Liver (tissue), 9 donors: ENCODE data around the gene HMHB1. TPM values are rescaled to one million over a fixed set of nuclear protein-coding genes. Genes with fewer than 3 reads are reported as not detected.

Source experiments
- DNase-seq: peaks from one replicate; pipeline ENCODE4 v3.0.0-alpha.2; 2017; ENCODE audit warnings: low spot score
- H3K27ac ChIP-seq, 2 donors: one replicate each; pipeline ENCODE4 v1.7.0; 2013; ENCODE audit warnings: inconsistent platforms in 2 of 2, low read length in 2 of 2, control low read depth in 1 of 2, low read depth in 1 of 2, mild to moderate bottlenecking in 1 of 2
- H3K27me3 ChIP-seq, 4 donors: one replicate each; pipeline versions ENCODE4 v1.6.1 to v1.7.0; 2013; ENCODE audit warnings: low read length in 3 of 4, inconsistent platforms in 1 of 4, mild to moderate bottlenecking in 1 of 4, moderate library complexity in 1 of 4; ENCODE audit not compliant: control insufficient read depth in 4 of 4, insufficient read depth in 4 of 4
- H3K36me3 ChIP-seq, 4 donors: one replicate each; pipeline versions ENCODE4 v1.6.1 to v1.7.0; 2013; ENCODE audit warnings: low read length in 3 of 4, mild to moderate bottlenecking in 3 of 4, low read depth in 1 of 4, moderate library complexity in 1 of 4; ENCODE audit not compliant: control insufficient read depth in 4 of 4, insufficient read depth in 3 of 4
- H3K4me1 ChIP-seq, 4 donors: one replicate each; pipeline versions ENCODE4 v1.6.1 to v1.7.0; 2013; ENCODE audit warnings: low read length in 3 of 4, mild to moderate bottlenecking in 3 of 4, moderate library complexity in 1 of 4; ENCODE audit not compliant: control insufficient read depth in 4 of 4, insufficient read depth in 4 of 4
- H3K4me3 ChIP-seq, 3 donors: one replicate each; pipeline versions ENCODE4 v1.6.1 to v1.7.0; 2013; ENCODE audit warnings: low read length in 3 of 3, control low read depth in 1 of 3, low read depth in 1 of 3, mild to moderate bottlenecking in 1 of 3
- H3K9ac ChIP-seq, 2 donors: one replicate each; pipeline ENCODE4 v1.7.0; 2013; ENCODE audit warnings: low read length in 2 of 2, mild to moderate bottlenecking in 2 of 2, moderate library complexity in 2 of 2, control low read depth in 1 of 2, low read depth in 1 of 2
- H3K9me3 ChIP-seq, 4 donors: one replicate each; pipeline versions ENCODE4 v1.6.1 to v1.7.0; 2013; ENCODE audit warnings: low read length in 3 of 4; ENCODE audit not compliant: control insufficient read depth in 4 of 4
- EGR1 ChIP-seq, 2 donors: IDR thresholded peaks; 2 replicates each; pipeline ENCODE4 v1.6.1; 2016 to 2018; ENCODE audit warnings: antibody characterized with exemption in 2 of 2, low read depth in 2 of 2
- FOXA1 ChIP-seq: IDR thresholded peaks from 2 replicates; pipeline ENCODE4 v1.6.1; 2016; ENCODE audit warnings: antibody characterized with exemption
- FOXA2 ChIP-seq: IDR thresholded peaks from 2 replicates; pipeline ENCODE4 v1.6.1; 2016; ENCODE audit warnings: antibody characterized with exemption
- GABPA ChIP-seq, 2 donors: IDR thresholded peaks in 1 of 2; conservative IDR thresholded peaks in 1 of 2; 2 replicates each; pipeline ENCODE4 v1.6.1; 2016; ENCODE audit warnings: antibody characterized with exemption in 2 of 2, mild to moderate bottlenecking in 1 of 2, moderate library complexity in 1 of 2
- HNF4A ChIP-seq, 2 donors: conservative IDR thresholded peaks; 2 replicates each; pipeline ENCODE4 v1.6.1; 2016; ENCODE audit warnings: antibody characterized with exemption in 2 of 2, mild to moderate bottlenecking in 2 of 2
- HNF4G ChIP-seq: IDR thresholded peaks from 2 replicates; pipeline ENCODE4 v1.6.1; 2016; ENCODE audit warnings: antibody characterized with exemption
- JUND ChIP-seq, 2 donors: IDR thresholded peaks; 2 replicates each; pipeline ENCODE4 v1.6.1; 2016; ENCODE audit warnings: antibody characterized with exemption in 2 of 2
- NR2F2 ChIP-seq: IDR thresholded peaks from 2 replicates; pipeline ENCODE4 v1.6.1; 2016; ENCODE audit warnings: antibody characterized with exemption
- RAD21 ChIP-seq, 2 donors: IDR thresholded peaks; 2 replicates each; pipeline ENCODE4 v1.6.1; 2016; ENCODE audit warnings: antibody characterized with exemption in 2 of 2, mild to moderate bottlenecking in 2 of 2
- RXRA ChIP-seq, 2 donors: IDR thresholded peaks; 2 replicates each; pipeline ENCODE4 v1.6.1; 2017 to 2018; ENCODE audit warnings: antibody characterized with exemption in 2 of 2, mild to moderate bottlenecking in 1 of 2
- SP1 ChIP-seq: IDR thresholded peaks from 2 replicates; pipeline ENCODE4 v1.6.1; 2018; ENCODE audit warnings: antibody characterized with exemption, mild to moderate bottlenecking
- TAF1 ChIP-seq: conservative IDR thresholded peaks from 2 replicates; pipeline ENCODE4 v1.6.1; 2016; ENCODE audit warnings: antibody characterized with exemption, mild to moderate bottlenecking
- YY1 ChIP-seq: IDR thresholded peaks from 2 replicates; pipeline ENCODE4 v1.6.1; 2016; ENCODE audit warnings: antibody characterized with exemption, mild to moderate bottlenecking
- WGBS: extraction: QIAGEN DNeasy Blood & Tissue Kit; methylation state at CpG from one replicate; pipeline ENCODE4 v1.1.7; 2013; 5-methylcytosine and 5-hydroxymethylcytosine counted together
- polyA plus RNA-seq, 2 donors: library from polyadenylated mRNA; stranded (reverse) in 1 of 2; unstranded in 1 of 2; fragments of 200-250 nt in 1 of 2; fragments of >200 nt in 1 of 2; fragmentation: Nextera tagmentation in 1 of 2; extraction: Ambion mirVana in 1 of 2; gene quantifications; one replicate each; pipeline versions ENCODE4 v1.2.1 to v1.2.3, GENCODE V29; 2013 to 2015
- total RNA-seq, 2 donors: library from RNA; depleted of rRNA; stranded (reverse); fragments of >200 nt; gene quantifications; one replicate each; pipeline ENCODE4 v1.2.3, GENCODE V29; 2014
- TF ChIP-seq, protein P1 (sequence below): fragments of 150-350 bp; IDR thresholded peaks from 2 replicates; pipeline ENCODE4 v1.5.1; 2017; ENCODE audit warnings: improper control_type of control experiment, low read depth, low read length; ENCODE audit not compliant: missing input control
- TF ChIP-seq, protein P2 (sequence below): IDR thresholded peaks from 2 replicates; pipeline ENCODE4 v1.6.1; 2016; ENCODE audit warnings: antibody characterized with exemption
- TF ChIP-seq, protein P3 (sequence below): IDR thresholded peaks from 2 replicates; pipeline ENCODE4 v1.6.1; 2016; ENCODE audit warnings: antibody characterized with exemption, mild to moderate bottlenecking
- TF ChIP-seq, protein P4 (sequence below): IDR thresholded peaks from 2 replicates; pipeline ENCODE4 v1.6.1; 2016; ENCODE audit warnings: antibody characterized with exemption
- donor health status: healthy.
- donor health status: healthy.
- donor health status: healthy.
- donor health status: healthy.
- donor health status: healthy.

HMHB1 gene
- total and polyA plus RNA-seq, 4 donors = not detected

DNA sequence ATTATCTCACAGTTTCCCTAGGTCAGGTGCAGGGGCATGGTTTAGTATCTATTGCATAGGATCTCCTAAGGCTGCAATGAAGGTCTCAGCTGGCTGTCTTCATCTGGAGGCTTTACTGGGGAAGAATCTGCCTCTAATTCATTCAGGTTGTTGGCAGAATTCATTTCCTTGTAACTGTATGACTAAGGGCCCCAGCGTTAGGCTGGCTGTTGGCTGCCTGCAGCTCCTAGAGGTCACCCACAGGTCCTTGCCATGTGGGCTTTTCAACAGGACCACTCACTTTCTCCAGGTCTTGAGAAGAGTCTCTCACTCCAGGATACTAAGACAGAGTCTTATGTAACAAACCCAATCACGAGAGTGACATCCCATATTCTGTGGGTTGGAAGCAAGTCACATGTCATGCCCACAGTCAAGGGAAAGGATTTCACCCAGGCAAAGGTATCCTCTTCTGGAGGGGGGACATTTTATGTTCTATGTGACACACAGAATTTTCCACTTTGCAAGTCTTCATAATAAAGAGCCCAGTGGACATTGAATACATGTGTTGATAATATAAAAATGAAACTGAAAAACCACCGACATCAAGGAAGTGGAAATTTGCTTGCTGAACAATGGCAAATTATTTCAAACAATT is 38.2 kb downstream of the HMHB1 start (continued):
- TF ChIP-seq HNF4G = no peak

DNA sequence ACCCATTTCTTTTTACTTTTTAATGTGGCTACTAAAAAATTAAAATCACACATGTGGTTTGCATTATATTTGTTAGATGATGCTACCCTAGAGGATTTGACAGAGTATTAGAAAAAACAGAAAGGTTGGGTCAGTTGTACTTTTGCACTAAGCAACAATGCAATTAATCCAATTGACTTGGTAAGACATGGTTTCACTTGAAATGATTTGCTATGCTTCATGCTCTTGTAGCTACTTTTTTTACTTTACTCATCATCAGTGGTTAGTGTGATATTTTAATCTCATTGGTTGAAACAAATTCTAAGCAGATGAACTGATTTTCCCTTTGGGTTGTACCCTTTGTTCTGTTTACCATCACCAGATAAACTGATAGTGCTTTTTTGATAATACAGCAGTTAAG is 39.4 kb downstream of the HMHB1 start:
- Histone ChIP-seq H3K9me3 (no peaks in the 10 kb centered on the region), H3K9ac (no peak overlapping the region), H3K4me1 (no peaks in the 10 kb centered on the region), H3K4me3 (no peak overlapping the region), H3K36me3 (no peaks in the 10 kb centered on the region), H3K27me3 (no peaks in the 10 kb centered on the region), H3K27ac (no peak overlapping the region)
- no peak for DNase-seq
- TF ChIP-seq SP1 = no peak
- TF ChIP-seq, protein P1, sequence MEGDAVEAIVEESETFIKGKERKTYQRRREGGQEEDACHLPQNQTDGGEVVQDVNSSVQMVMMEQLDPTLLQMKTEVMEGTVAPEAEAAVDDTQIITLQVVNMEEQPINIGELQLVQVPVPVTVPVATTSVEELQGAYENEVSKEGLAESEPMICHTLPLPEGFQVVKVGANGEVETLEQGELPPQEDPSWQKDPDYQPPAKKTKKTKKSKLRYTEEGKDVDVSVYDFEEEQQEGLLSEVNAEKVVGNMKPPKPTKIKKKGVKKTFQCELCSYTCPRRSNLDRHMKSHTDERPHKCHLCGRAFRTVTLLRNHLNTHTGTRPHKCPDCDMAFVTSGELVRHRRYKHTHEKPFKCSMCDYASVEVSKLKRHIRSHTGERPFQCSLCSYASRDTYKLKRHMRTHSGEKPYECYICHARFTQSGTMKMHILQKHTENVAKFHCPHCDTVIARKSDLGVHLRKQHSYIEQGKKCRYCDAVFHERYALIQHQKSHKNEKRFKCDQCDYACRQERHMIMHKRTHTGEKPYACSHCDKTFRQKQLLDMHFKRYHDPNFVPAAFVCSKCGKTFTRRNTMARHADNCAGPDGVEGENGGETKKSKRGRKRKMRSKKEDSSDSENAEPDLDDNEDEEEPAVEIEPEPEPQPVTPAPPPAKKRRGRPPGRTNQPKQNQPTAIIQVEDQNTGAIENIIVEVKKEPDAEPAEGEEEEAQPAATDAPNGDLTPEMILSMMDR = no peak
- TF ChIP-seq JUND (IDR thresholded peaks at IDR 0.05) = no peak
- TF ChIP-seq NR2F2 = no peak
- TF ChIP-seq, protein P2, sequence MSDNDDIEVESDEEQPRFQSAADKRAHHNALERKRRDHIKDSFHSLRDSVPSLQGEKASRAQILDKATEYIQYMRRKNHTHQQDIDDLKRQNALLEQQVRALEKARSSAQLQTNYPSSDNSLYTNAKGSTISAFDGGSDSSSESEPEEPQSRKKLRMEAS = no peak
- no peak for TF ChIP-seq HNF4A (conservative IDR thresholded peaks at IDR 0.05)
- TF ChIP-seq GABPA (IDR thresholded peaks at IDR 0.05 in 1 of 2, conservative IDR thresholded peaks at IDR 0.05 in 1 of 2) = no peak
- no peak for TF ChIP-seq RAD21 (IDR thresholded peaks at IDR 0.05)
- TF ChIP-seq, protein P3, sequence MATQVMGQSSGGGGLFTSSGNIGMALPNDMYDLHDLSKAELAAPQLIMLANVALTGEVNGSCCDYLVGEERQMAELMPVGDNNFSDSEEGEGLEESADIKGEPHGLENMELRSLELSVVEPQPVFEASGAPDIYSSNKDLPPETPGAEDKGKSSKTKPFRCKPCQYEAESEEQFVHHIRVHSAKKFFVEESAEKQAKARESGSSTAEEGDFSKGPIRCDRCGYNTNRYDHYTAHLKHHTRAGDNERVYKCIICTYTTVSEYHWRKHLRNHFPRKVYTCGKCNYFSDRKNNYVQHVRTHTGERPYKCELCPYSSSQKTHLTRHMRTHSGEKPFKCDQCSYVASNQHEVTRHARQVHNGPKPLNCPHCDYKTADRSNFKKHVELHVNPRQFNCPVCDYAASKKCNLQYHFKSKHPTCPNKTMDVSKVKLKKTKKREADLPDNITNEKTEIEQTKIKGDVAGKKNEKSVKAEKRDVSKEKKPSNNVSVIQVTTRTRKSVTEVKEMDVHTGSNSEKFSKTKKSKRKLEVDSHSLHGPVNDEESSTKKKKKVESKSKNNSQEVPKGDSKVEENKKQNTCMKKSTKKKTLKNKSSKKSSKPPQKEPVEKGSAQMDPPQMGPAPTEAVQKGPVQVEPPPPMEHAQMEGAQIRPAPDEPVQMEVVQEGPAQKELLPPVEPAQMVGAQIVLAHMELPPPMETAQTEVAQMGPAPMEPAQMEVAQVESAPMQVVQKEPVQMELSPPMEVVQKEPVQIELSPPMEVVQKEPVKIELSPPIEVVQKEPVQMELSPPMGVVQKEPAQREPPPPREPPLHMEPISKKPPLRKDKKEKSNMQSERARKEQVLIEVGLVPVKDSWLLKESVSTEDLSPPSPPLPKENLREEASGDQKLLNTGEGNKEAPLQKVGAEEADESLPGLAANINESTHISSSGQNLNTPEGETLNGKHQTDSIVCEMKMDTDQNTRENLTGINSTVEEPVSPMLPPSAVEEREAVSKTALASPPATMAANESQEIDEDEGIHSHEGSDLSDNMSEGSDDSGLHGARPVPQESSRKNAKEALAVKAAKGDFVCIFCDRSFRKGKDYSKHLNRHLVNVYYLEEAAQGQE = no peak
- TF ChIP-seq FOXA2 = no peak
- no peak for TF ChIP-seq FOXA1
- TF ChIP-seq, protein P4, sequence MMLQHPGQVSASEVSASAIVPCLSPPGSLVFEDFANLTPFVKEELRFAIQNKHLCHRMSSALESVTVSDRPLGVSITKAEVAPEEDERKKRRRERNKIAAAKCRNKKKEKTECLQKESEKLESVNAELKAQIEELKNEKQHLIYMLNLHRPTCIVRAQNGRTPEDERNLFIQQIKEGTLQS = no peak
- TF ChIP-seq RXRA (IDR thresholded peaks at IDR 0.05) = no peak
- TF ChIP-seq TAF1 = no peak

DNA sequence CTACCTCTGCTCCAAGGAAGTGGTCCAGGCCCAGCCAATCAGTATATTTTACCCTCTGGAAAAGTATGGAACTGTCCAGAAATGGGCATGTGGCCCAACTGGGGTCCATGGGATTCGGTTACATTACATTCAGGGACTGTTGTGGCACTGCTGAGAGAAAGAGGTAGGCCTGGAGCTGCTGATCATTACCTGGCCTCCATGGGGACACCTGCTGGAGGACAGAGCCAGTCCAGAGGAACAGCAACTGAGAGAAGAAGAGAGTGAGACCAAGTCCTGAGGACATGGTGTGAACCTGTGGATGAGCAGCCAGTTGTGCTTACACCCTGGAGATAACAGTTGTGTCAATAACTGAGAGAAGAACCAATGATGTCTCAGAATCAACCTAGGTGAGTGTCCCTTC is 48.2 kb downstream of the HMHB1 start:
- no peaks in the 10 kb centered on the region for H3K4me1 ChIP-seq
- H3K27ac ChIP-seq = no peak overlapping the region
- no peaks in the 10 kb centered on the region for H3K9me3 ChIP-seq
- no peaks in the 10 kb centered on the region for H3K27me3 ChIP-seq
- H3K9ac ChIP-seq = no peak overlapping the region
- H3K36me3 ChIP-seq = no peaks in the 10 kb centered on the region
- no peak for TF ChIP-seq SP1
- no peak for TF ChIP-seq FOXA1
- TF ChIP-seq JUND (IDR thresholded peaks at IDR 0.05) = no peak
- no peak for TF ChIP-seq HNF4G
- no peak for TF ChIP-seq TAF1
- TF ChIP-seq RAD21 (IDR thresholded peaks at IDR 0.05) = no peak
- TF ChIP-seq EGR1 (IDR thresholded peaks at IDR 0.05; ENCODE audit: low read depth in 2 of 2) = no peak
- TF ChIP-seq HNF4A (conservative IDR thresholded peaks at IDR 0.05) = no peak
- TF ChIP-seq, protein P4 = no peak
- no peak for TF ChIP-seq RXRA (IDR thresholded peaks at IDR 0.05)
- TF ChIP-seq, protein P1 = no peak
- no peak for TF ChIP-seq FOXA2
- no peak for TF ChIP-seq NR2F2
- TF ChIP-seq, protein P2 = no peak
- no peak for TF ChIP-seq YY1
- 94% methylated on average over 1 of the region's 1 CpG for WGBS
- H3K4me3 ChIP-seq = no peak overlapping the region
- no peak for DNase-seq
